ENCODE data around the gene SS18L1.

DNA sequence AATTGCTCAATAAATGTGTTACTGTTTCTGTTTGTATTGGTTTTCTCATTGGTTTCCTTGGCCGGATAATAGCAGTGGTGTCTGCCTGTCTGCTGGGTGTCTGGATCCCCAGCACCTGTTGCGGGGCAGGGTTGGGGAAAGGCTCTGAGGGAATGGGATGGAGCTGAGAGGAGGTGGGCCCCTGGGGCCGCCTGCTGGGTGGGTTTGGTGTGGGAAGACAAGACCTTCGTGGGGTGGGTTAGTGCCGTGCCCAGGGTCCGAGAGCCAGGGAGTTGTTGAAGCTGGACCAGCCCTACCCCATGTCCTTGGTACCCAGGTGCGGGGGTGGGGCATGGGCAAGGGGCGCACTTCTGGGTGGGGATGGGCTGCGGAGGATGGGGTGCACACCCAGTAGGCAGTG, 4.0 kb downstream of the SS18L1 start:
- TF ChIP-seq, protein P1, sequence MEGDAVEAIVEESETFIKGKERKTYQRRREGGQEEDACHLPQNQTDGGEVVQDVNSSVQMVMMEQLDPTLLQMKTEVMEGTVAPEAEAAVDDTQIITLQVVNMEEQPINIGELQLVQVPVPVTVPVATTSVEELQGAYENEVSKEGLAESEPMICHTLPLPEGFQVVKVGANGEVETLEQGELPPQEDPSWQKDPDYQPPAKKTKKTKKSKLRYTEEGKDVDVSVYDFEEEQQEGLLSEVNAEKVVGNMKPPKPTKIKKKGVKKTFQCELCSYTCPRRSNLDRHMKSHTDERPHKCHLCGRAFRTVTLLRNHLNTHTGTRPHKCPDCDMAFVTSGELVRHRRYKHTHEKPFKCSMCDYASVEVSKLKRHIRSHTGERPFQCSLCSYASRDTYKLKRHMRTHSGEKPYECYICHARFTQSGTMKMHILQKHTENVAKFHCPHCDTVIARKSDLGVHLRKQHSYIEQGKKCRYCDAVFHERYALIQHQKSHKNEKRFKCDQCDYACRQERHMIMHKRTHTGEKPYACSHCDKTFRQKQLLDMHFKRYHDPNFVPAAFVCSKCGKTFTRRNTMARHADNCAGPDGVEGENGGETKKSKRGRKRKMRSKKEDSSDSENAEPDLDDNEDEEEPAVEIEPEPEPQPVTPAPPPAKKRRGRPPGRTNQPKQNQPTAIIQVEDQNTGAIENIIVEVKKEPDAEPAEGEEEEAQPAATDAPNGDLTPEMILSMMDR (IDR thresholded peaks at IDR 0.05 in 8 of 11, conservative IDR thresholded peaks at IDR 0.05 in 3 of 11) = no peak
- TF ChIP-seq POLR2A (IDR thresholded peaks at IDR 0.05) = no peak

All from spleen (tissue), 7 donors.